HEK293 (cell line): ENCODE measurements around the gene ITPKC.
A peak's percentile ranks its signal among the peaks of the same experiment; 100 is the strongest.

Source experiments
- KLF8 ChIP-seq: fragments of 450-650 bp; formaldehyde crosslinking; IDR thresholded peaks from 2 replicates; pipeline ENCODE4 v1.5.1; 2016; ENCODE audit warnings: missing biosample characterization, missing genetic modification characterization
- MEIS1 ChIP-seq: sonication (generic); formaldehyde crosslinking; IDR thresholded peaks from 2 replicates; pipeline ENCODE4 v1.8.1; 2022; ENCODE audit warnings: missing genetic modification reagents, mild to moderate bottlenecking, borderline replicate concordance
- OSR2 ChIP-seq: fragments of 450-650 bp; formaldehyde crosslinking; IDR thresholded peaks from 2 replicates; pipeline ENCODE4 v1.5.1; 2016; ENCODE audit warnings: missing biosample characterization, missing genetic modification characterization
- SALL2 ChIP-seq: fragments of 450-650 bp; formaldehyde crosslinking; IDR thresholded peaks from 2 replicates; pipeline ENCODE4 v1.5.0; 2017; ENCODE audit warnings: missing biosample characterization, mild to moderate bottlenecking, missing genetic modification characterization, borderline replicate concordance
- TRIM28 ChIP-seq: IDR thresholded peaks from 2 replicates; pipeline ENCODE4 v1.6.1; 2011; ENCODE audit warnings: low read length, control low read depth, borderline replicate concordance
- ZFHX2 ChIP-seq: fragments of 450-650 bp; formaldehyde crosslinking; conservative IDR thresholded peaks from 2 replicates; pipeline ENCODE4 v1.5.1; 2016; ENCODE audit warnings: missing biosample characterization, missing genetic modification characterization
- ZFP3 ChIP-seq: fragments of 450-650 bp; formaldehyde crosslinking; IDR thresholded peaks from 2 replicates; pipeline ENCODE4 v1.5.1; 2016; ENCODE audit warnings: low read depth, missing biosample characterization, missing genetic modification characterization
- ZNF302 ChIP-seq: fragments of 450-650 bp; formaldehyde crosslinking; IDR thresholded peaks from 2 replicates; pipeline ENCODE4 v1.5.1; 2016; ENCODE audit warnings: missing biosample characterization, missing genetic modification characterization, low read depth
- ZNF366 ChIP-seq: fragments of 450-650 bp; formaldehyde crosslinking; conservative IDR thresholded peaks from 2 replicates; pipeline ENCODE4 v1.5.1; 2016; ENCODE audit warnings: missing biosample characterization, missing genetic modification characterization
- ZNF394 ChIP-seq: fragments of 450-650 bp; formaldehyde crosslinking; IDR thresholded peaks from 2 replicates; pipeline ENCODE4 v1.5.1; 2016; ENCODE audit warnings: missing biosample characterization, missing genetic modification characterization, mild to moderate bottlenecking, moderate library complexity, borderline replicate concordance
- ZNF548 ChIP-seq: fragments of 450-650 bp; formaldehyde crosslinking; IDR thresholded peaks from 2 replicates; pipeline ENCODE4 v1.5.1; 2016; ENCODE audit warnings: missing biosample characterization, missing genetic modification characterization
- ZNF560 ChIP-seq: fragments of 450-650 bp; formaldehyde crosslinking; IDR thresholded peaks from 2 replicates; pipeline ENCODE4 v1.5.1; 2017; ENCODE audit warnings: missing biosample characterization, missing genetic modification characterization, borderline replicate concordance
- ZNF600 ChIP-seq: fragments of 450-650 bp; formaldehyde crosslinking; IDR thresholded peaks from 2 replicates; pipeline ENCODE4 v1.5.1; 2016; ENCODE audit warnings: missing biosample characterization, missing genetic modification characterization
- ZNF777 ChIP-seq: fragments of 450-650 bp; formaldehyde crosslinking; IDR thresholded peaks from 2 replicates; pipeline ENCODE4 v1.5.1; 2017; ENCODE audit warnings: missing biosample characterization, missing genetic modification characterization, borderline replicate concordance
- ZNF792 ChIP-seq: fragments of 450-650 bp; formaldehyde crosslinking; IDR thresholded peaks from 2 replicates; pipeline ENCODE4 v1.5.1; 2016; ENCODE audit warnings: missing biosample characterization, missing genetic modification characterization
- ZNF843 ChIP-seq: fragments of 450-650 bp; formaldehyde crosslinking; IDR thresholded peaks from 2 replicates; pipeline ENCODE4 v1.5.1; 2016; ENCODE audit warnings: missing biosample characterization, missing genetic modification characterization
- ZSCAN16 ChIP-seq: fragments of 450-650 bp; formaldehyde crosslinking; IDR thresholded peaks from 2 replicates; pipeline ENCODE4 v1.5.1; 2016; ENCODE audit warnings: missing biosample characterization, missing genetic modification characterization
- TF ChIP-seq, protein P1 (sequence below): fragments of 450-650 bp; IDR thresholded peaks from 2 replicates; pipeline ENCODE4 v1.5.1; 2018; ENCODE audit warnings: missing biosample characterization, missing genetic modification characterization
- TF ChIP-seq, protein P2 (sequence below): fragments of 450-650 bp; formaldehyde crosslinking; IDR thresholded peaks from 2 replicates; pipeline ENCODE4 v1.5.1; 2016; ENCODE audit warnings: missing biosample characterization, missing genetic modification characterization
- TF ChIP-seq, protein P3 (sequence below): fragments of 450-650 bp; formaldehyde crosslinking; IDR thresholded peaks from 2 replicates; pipeline ENCODE4 v1.5.1; 2016; ENCODE audit warnings: missing biosample characterization, missing genetic modification characterization
- TF ChIP-seq, protein P4 (sequence below): fragments of 450-650 bp; formaldehyde crosslinking; IDR thresholded peaks from 2 replicates; pipeline ENCODE4 v1.5.1; 2016; ENCODE audit warnings: missing biosample characterization, missing genetic modification characterization
- TF ChIP-seq, protein P5 (sequence below): fragments of 450-650 bp; formaldehyde crosslinking; conservative IDR thresholded peaks from 2 replicates; pipeline ENCODE4 v1.5.1; 2016; ENCODE audit warnings: low read depth, missing biosample characterization, missing genetic modification characterization
- TF ChIP-seq, protein P6 (sequence below): fragments of 450-650 bp; formaldehyde crosslinking; IDR thresholded peaks from 2 replicates; pipeline ENCODE4 v1.5.1; 2016; ENCODE audit warnings: missing biosample characterization, missing genetic modification characterization

The ITPKC gene

DNA sequence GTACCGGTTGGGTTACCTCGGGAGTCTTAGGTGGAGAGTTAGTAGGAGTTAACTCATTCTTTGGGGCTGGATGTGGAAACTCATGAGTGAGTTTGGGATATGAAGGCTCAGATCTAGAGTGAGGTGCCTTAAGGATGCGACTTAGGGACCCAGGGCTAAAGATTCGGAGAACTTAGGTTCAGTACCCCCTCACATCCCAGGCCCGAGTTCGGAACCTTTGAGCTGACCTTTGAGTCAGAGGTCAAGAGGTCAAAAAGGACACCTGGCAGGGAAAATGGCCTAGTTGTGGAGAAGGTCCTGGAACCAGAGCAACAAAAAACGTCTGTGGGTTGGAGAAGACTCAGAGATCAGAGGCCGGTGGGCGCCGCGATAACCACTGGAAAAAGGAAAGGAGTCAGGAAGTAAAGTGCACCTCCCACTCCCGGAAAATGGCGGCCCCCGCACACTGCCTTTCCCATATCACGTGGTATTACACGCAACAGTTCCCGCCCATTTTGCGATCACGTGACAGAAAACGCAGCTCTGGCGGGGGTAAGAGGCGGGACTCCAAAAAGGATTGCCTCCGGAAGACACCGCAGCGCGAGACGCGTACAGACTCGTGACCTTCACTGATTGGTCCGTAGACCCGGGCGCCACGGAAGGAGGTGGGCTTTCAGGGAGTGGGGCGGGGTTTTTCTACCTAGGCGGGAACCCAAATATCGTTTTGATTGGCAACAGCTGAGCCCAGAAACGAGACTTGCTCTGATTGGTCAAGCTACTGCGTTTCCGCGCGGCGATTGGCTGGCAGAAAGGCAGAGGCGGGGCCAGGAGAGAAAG is 33.4 kb downstream of the ITPKC start, which contains the start of gene ACTMAP (continued):
- TF ChIP-seq ZSCAN16 = no peak
- TF ChIP-seq ZNF600 (tag by site-specific recombination) = no peak
- no peak for TF ChIP-seq TRIM28
- TF ChIP-seq ZNF548 (tag by site-specific recombination) = no peak
- no peak for TF ChIP-seq ZNF302
- peak; percentile 98 for TF ChIP-seq ZFHX2 (tag by site-specific recombination)
- TF ChIP-seq ZNF792 (tag by site-specific recombination) = no peak
- TF ChIP-seq, protein P1, sequence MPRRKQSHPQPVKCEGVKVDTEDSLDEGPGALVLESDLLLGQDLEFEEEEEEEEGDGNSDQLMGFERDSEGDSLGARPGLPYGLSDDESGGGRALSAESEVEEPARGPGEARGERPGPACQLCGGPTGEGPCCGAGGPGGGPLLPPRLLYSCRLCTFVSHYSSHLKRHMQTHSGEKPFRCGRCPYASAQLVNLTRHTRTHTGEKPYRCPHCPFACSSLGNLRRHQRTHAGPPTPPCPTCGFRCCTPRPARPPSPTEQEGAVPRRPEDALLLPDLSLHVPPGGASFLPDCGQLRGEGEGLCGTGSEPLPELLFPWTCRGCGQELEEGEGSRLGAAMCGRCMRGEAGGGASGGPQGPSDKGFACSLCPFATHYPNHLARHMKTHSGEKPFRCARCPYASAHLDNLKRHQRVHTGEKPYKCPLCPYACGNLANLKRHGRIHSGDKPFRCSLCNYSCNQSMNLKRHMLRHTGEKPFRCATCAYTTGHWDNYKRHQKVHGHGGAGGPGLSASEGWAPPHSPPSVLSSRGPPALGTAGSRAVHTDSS (tag by site-specific recombination) = no peak
- TF ChIP-seq MEIS1 (CRISPR knock-in tag) = no peak
- TF ChIP-seq, protein P2, sequence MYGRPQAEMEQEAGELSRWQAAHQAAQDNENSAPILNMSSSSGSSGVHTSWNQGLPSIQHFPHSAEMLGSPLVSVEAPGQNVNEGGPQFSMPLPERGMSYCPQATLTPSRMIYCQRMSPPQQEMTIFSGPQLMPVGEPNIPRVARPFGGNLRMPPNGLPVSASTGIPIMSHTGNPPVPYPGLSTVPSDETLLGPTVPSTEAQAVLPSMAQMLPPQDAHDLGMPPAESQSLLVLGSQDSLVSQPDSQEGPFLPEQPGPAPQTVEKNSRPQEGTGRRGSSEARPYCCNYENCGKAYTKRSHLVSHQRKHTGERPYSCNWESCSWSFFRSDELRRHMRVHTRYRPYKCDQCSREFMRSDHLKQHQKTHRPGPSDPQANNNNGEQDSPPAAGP (tag by site-specific recombination) = peak; percentile 93
- peak; percentile 93 for TF ChIP-seq KLF8
- TF ChIP-seq, protein P3, sequence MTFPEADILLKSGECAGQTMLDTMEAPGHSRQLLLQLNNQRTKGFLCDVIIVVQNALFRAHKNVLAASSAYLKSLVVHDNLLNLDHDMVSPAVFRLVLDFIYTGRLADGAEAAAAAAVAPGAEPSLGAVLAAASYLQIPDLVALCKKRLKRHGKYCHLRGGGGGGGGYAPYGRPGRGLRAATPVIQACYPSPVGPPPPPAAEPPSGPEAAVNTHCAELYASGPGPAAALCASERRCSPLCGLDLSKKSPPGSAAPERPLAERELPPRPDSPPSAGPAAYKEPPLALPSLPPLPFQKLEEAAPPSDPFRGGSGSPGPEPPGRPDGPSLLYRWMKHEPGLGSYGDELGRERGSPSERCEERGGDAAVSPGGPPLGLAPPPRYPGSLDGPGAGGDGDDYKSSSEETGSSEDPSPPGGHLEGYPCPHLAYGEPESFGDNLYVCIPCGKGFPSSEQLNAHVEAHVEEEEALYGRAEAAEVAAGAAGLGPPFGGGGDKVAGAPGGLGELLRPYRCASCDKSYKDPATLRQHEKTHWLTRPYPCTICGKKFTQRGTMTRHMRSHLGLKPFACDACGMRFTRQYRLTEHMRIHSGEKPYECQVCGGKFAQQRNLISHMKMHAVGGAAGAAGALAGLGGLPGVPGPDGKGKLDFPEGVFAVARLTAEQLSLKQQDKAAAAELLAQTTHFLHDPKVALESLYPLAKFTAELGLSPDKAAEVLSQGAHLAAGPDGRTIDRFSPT (tag by site-specific recombination) = no peak
- 0 out of 2 replicates have a peak, but pooled peaks have one; percentile 2 for TF ChIP-seq SALL2 (tag by site-specific recombination)
- TF ChIP-seq ZNF560 (tag by site-specific recombination) = no peak
- 0 out of 2 replicates have a peak, but pooled peaks have one; percentile 14 for TF ChIP-seq OSR2 (tag by site-specific recombination)
- TF ChIP-seq ZNF843 (tag by site-specific recombination) = peak; percentile 71
- TF ChIP-seq, protein P4, sequence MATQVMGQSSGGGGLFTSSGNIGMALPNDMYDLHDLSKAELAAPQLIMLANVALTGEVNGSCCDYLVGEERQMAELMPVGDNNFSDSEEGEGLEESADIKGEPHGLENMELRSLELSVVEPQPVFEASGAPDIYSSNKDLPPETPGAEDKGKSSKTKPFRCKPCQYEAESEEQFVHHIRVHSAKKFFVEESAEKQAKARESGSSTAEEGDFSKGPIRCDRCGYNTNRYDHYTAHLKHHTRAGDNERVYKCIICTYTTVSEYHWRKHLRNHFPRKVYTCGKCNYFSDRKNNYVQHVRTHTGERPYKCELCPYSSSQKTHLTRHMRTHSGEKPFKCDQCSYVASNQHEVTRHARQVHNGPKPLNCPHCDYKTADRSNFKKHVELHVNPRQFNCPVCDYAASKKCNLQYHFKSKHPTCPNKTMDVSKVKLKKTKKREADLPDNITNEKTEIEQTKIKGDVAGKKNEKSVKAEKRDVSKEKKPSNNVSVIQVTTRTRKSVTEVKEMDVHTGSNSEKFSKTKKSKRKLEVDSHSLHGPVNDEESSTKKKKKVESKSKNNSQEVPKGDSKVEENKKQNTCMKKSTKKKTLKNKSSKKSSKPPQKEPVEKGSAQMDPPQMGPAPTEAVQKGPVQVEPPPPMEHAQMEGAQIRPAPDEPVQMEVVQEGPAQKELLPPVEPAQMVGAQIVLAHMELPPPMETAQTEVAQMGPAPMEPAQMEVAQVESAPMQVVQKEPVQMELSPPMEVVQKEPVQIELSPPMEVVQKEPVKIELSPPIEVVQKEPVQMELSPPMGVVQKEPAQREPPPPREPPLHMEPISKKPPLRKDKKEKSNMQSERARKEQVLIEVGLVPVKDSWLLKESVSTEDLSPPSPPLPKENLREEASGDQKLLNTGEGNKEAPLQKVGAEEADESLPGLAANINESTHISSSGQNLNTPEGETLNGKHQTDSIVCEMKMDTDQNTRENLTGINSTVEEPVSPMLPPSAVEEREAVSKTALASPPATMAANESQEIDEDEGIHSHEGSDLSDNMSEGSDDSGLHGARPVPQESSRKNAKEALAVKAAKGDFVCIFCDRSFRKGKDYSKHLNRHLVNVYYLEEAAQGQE (tag by site-specific recombination) = peak; percentile 56
- TF ChIP-seq ZNF366 (tag by site-specific recombination) = peak; percentile 86
- TF ChIP-seq ZFP3 (tag by site-specific recombination) = no peak
- TF ChIP-seq, protein P5, sequence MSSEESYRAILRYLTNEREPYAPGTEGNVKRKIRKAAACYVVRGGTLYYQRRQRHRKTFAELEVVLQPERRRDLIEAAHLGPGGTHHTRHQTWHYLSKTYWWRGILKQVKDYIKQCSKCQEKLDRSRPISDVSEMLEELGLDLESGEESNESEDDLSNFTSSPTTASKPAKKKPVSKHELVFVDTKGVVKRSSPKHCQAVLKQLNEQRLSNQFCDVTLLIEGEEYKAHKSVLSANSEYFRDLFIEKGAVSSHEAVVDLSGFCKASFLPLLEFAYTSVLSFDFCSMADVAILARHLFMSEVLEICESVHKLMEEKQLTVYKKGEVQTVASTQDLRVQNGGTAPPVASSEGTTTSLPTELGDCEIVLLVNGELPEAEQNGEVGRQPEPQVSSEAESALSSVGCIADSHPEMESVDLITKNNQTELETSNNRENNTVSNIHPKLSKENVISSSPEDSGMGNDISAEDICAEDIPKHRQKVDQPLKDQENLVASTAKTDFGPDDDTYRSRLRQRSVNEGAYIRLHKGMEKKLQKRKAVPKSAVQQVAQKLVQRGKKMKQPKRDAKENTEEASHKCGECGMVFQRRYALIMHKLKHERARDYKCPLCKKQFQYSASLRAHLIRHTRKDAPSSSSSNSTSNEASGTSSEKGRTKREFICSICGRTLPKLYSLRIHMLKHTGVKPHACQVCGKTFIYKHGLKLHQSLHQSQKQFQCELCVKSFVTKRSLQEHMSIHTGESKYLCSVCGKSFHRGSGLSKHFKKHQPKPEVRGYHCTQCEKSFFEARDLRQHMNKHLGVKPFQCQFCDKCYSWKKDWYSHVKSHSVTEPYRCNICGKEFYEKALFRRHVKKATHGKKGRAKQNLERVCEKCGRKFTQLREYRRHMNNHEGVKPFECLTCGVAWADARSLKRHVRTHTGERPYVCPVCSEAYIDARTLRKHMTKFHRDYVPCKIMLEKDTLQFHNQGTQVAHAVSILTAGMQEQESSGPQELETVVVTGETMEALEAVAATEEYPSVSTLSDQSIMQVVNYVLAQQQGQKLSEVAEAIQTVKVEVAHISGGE (tag by site-specific recombination) = peak; percentile 62
- TF ChIP-seq ZNF777 (tag by site-specific recombination) = no peak
- no peak; the same call in 1 of the 2 replicates for TF ChIP-seq ZNF394
- TF ChIP-seq, protein P6, sequence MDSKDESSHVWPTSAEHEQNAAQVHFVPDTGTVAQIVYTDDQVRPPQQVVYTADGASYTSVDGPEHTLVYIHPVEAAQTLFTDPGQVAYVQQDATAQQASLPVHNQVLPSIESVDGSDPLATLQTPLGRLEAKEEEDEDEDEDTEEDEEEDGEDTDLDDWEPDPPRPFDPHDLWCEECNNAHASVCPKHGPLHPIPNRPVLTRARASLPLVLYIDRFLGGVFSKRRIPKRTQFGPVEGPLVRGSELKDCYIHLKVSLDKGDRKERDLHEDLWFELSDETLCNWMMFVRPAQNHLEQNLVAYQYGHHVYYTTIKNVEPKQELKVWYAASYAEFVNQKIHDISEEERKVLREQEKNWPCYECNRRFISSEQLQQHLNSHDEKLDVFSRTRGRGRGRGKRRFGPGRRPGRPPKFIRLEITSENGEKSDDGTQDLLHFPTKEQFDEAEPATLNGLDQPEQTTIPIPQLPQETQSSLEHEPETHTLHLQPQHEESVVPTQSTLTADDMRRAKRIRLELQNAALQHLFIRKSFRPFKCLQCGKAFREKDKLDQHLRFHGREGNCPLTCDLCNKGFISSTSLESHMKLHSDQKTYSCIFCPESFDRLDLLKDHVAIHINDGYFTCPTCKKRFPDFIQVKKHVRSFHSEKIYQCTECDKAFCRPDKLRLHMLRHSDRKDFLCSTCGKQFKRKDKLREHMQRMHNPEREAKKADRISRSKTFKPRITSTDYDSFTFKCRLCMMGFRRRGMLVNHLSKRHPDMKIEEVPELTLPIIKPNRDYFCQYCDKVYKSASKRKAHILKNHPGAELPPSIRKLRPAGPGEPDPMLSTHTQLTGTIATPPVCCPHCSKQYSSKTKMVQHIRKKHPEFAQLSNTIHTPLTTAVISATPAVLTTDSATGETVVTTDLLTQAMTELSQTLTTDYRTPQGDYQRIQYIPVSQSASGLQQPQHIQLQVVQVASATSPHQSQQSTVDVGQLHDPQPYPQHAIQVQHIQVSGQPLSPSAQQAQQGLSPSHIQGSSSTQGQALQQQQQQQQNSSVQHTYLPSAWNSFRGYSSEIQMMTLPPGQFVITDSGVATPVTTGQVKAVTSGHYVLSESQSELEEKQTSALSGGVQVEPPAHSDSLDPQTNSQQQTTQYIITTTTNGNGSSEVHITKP (tag by site-specific recombination) = peak; percentile 27
